Posterior cingulate gyrus (tissue), 11 donors: Measurements from ENCODE around the gene CDA.

Experiments
- DNase-seq, 10 donors: peaks; one replicate each; pipeline versions ENCODE4 v3.0.0 to v3.0.0-alpha.2; 2020 to 2021; ENCODE audit warnings: mixed read lengths in 3 of 10
- intact Hi-C: fragments of 100-400 bp; cut with DNase I; formaldehyde crosslinking; loops from one replicate; pipeline ENCODE4 v1.15.1; 2023

CDA gene

DNA sequence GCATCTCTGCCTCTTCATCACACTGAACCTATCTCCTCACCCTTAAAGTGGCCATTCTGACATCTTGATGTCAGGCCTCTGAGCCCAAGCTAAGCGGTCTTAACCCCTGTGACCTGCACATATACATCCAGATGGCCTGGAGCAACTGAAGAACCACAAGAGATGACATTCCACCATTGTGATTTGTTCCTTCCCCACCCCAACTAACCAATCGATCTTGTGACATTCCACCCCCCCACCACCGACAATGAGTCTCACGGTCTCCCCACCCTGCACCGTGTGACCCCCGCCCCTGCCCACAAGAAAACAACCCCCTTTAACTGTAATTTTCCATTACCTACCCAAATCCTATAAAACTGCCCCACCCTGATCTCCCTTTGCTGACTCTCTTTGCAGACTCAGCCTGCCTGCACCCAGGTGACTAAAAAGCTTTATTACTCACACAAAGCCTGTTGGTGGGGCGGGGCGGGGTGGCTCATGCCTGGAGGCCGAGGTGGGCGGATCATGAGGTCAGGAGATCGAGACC, 23.4 kb downstream of the CDA start:
- intact Hi-C loops, result no loop called here
- DNase-seq, result no peak

GRCh38 chr1:20614131-20614579, 25.3 kb downstream of the CDA start:
- no peak for DNase-seq
- intact Hi-C loops, result no loop called here

DNA sequence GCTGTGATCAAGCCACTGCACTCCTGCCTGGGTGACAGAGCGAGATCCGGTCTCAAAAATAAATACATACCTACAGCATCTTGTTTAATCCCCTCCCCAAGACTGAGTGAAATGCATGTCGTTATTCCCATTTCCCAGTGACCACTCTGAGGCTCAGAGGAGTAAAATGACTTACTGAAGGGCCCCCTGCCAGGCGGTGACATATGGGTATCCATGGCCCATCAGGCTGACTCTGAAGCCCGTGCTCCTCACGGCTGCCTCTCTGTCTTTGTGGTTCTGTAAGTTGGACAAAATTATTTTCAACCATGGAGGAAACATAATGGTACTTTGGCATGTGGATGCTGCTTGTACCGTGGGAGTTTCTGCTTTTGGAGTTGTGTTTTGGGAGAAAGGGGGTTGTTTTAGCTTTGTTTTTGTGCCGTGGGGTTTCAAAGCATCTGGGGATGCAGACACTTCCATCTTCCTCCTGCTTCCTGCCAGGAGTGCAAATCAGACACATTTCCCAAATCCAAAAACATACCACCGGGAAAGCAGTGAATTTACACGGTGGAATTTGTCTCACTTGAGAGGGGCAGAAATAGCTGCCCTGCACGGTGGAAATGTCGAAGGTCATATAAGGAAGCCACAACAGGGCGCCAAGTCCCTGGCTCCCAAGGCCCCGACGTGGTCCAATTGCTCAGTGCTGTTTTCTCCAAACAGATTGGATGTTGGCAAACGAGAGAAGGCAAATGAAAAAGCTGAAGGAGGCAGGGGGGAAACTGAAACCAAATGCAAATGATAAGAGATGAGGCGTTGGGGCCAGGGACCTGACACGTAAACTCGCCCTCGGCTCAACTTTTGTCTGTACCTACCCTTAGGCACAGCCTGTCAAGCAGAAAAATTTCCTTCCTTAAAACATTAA, 27.3 kb downstream of the CDA start:
- no peak for DNase-seq
- intact Hi-C loops, result no loop called here

DNA sequence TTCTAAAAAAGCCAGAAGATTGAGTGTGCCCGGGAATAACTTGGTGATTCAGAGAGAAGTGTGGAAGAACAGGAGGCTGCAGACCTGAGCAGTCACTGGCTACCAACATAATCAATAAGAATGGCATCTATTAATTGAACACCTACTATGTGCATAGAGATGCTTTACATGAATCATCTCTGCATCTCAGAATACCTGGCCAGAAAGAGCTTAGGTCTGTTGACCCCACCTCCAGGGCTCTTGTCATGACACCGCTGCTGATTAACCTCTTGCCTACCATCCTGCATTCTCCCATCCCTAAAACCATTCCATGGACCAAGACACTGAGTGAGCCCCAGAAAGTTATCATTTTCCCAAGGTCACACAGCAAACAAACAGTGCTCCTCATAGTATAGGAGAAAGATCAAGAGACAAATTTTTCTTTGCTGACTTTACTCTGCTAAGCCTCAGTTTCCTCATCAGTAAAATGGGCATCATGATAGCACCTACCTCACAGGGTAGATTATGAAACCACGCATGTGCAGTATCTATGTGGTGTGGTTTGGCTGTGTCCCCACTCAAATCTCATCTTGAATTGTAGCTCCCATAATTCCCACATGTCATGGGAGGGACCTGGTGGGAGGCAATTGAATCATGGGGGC, 28.1 kb downstream of the CDA start:
- intact Hi-C loops, result no loop called here

GRCh38 chr1:20618550-20618949, 29.7 kb downstream of the CDA start:
- intact Hi-C loops, result no loop called here
- no peak for DNase-seq

More for the DNA sequence above, 28.1 kb downstream of the CDA start:
- no peak for DNase-seq

DNA sequence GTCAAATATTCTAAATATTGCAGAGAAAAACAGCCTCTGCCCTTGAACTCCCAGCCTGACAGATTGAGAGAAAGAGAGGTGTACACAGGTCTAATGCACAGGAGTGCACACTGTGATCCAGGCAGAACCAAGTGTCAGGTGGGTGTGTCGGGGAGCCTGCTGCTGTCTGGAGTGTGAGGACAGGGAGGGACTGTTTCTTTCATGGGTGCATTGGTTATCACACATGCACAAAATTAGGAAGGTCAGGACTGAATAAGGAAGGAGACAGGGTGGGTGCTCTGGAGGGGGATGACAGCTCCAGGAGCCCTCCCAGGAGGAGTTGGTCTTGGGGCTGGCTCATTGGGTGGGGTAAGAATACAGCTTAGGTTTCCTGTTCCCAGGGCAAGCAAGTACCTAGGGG, 31.1 kb downstream of the CDA start:
- intact Hi-C loops, result no loop called here
- DNase-seq, result no peak

DNA sequence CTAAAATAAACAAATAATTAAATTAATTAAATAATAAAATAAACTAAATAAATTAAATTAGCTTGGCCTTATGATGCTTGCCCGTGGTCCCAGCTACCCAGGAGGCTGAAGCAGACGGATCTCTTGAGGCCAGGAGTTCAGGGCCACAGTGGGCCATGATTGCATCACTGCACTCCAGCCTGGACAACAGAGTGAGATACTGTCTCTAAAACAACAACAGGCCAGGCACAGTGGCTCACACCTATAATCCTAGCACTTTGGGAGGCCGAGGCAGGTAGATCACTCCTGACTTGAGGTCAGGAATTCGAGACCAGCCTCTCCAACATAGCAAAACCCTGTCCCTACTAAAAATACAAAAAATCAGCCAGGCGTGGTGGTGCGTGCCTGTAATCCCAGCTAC, 32.1 kb downstream of the CDA start:
- intact Hi-C loops, result no loop called here

GRCh38 chr1:20624709-20625108, 35.8 kb downstream of the CDA start:
- no peak for DNase-seq
- intact Hi-C loops, result no loop called here

More for the DNA sequence above, 32.1 kb downstream of the CDA start:
- DNase-seq, result no peak

GRCh38 chr1:20625176-20626097, 36.5 kb downstream of the CDA start:
- no peak for DNase-seq
- intact Hi-C loops, result no loop called here

GRCh38 chr1:20626098-20626427, 37.2 kb downstream of the CDA start:
- intact Hi-C loops, result no loop called here
- DNase-seq, result no peak

DNA sequence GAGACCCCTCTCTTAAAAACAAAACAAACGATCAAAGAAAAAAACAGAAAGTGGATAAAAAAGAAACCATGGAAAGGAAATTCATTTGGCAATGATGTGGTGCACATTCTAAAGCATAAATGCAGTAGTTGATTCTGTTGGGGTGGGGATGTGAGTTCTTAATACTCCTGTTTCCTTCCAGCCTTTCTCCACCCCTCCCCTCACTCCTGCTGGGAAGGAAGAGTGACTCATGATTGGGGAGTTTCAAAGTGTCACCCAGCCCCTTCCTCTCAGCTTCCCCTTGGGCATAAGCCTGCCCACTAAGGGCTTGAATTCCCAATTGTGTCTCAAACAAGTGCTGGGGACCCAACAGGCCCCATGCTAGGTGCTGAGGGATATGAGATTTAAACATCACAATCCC, 37.6 kb downstream of the CDA start:
- intact Hi-C loops, result no loop called here

GRCh38 chr1:20630729-20631128, 41.8 kb downstream of the CDA start:
- intact Hi-C loops, result loop anchor here (5.0 kb wide), 1 partner anchor 108 kb away; no protein-coding TSS in a partner anchor
- DNase-seq, result no peak

More for the DNA sequence above, 37.6 kb downstream of the CDA start:
- no peak for DNase-seq

DNA sequence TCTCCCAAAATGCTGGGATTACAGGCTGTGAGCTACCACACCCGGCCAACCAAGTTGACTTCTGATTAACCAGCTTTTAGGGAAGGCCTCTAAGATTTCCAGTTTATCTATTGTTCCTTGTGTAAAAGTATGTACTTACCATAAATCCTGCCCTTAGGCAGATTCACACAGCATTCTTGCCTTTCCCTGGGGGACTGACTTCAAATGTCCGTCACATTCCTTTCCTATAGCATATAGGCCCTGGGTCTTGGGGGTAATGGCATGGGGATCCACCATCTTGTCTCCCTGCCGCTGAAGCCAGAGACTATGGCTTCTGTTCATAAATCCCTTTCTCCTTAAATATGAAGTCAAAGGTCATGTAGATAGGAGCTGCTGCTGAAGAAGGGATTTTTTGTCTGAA, 43.5 kb downstream of the CDA start:
- intact Hi-C loops, result loop anchor here (5.0 kb wide), 1 partner anchor 110 kb away; no protein-coding TSS in a partner anchor
- DNase-seq, result peak in 1 of 10 donors; percentile 5

DNA sequence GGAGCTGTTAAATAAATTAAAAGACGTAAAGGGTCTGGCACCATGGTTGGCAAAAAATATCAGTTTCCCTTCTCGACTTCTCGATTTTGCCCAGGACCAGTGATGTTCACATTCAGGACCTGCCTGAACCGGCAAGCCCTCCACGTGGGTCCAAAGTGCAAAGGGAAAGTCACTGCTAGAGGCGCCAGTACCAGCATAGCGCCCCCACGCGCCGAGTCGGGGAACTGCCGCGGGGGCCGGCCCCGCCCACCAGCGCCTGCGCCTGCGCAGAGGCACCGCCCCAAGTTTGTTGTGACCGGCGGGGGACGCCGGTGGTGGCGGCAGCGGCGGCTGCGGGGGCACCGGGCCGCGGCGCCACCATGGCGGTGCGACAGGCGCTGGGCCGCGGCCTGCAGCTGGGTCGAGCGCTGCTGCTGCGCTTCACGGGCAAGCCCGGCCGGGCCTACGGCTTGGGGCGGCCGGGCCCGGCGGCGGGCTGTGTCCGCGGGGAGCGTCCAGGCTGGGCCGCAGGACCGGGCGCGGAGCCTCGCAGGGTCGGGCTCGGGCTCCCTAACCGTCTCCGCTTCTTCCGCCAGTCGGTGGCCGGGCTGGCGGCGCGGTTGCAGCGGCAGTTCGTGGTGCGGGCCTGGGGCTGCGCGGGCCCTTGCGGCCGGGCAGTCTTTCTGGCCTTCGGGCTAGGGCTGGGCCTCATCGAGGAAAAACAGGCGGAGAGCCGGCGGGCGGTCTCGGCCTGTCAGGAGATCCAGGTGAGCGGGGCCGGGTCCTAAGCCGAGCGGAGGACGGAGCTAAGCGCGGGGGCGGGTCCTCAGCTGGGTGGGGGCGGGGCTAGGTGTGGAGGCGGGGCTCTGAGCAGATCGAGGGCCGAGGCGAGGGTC, 44.5 kb downstream of the CDA start, which contains the start of gene PINK1:
Gene PINK1 (plus strand): TSS at position 269 of the 875 bp plus-strand sequence. CDS start 91 bp downstream, at position 360.
- peak; percentile 73 to 98 (median 79) for DNase-seq
- intact Hi-C loops, result loop anchor here (5.0 kb wide), 1 partner anchor 111 kb away; no protein-coding TSS in a partner anchor

DNA sequence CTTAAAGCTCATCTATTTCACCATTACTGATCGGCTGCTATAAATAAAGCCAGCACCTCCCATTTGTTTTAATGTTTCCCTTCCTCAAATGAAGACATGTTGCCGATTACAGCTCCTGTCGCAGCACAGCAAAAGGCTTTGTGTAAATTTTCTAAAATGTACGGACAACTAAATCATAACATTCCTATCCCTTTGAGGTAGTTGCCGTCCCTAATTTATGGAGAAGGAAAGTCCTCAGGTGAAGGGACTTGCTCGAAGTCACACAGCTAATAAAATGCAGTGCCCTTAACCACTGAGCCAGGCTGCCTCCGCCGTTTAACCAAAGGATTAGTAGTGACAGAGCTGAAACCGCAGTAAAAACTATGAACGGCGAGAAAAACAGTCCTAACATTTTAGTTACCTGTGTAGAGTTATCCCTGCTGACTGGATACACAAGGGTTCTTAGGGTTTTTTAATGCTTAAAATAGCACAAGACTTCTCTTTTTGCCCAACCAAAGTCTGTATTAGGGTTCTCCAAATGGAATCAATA, 45.2 kb downstream of the CDA start:
- peak in 1 of 10 donors; percentile 16 for DNase-seq
- intact Hi-C loops, result loop anchor here (5.0 kb wide), 1 partner anchor 112 kb away; no protein-coding TSS in a partner anchor

DNA sequence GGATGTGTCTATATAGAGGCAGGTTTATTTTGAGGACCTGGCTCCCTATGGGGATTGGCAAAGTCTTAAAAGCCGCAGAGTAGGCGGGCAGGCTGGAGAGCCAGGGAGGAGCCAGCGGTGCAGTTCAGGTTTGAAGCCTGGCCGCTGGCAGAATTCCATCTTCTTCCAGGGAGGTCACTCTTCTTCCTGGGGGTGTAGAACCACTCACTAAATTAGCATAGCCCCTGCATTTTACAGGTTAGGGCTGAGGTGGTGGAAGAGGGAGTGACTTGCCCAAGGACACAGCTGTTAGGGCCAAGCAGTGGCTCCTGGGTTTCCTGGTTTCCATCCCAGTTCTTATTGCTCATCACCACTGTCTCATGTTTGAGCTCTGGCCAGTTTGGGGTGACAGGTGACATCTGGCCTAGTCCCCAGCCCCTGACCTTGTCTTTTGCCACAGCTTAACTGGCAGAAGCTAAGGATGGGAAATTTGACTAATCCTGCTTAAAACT, 45.7 kb downstream of the CDA start:
- intact Hi-C loops, result loop anchor here (5.0 kb wide), 1 partner anchor 112 kb away; no protein-coding TSS in a partner anchor
- DNase-seq, result peak in 3 of 10 donors; percentile 15 to 87 (median 79)

DNA sequence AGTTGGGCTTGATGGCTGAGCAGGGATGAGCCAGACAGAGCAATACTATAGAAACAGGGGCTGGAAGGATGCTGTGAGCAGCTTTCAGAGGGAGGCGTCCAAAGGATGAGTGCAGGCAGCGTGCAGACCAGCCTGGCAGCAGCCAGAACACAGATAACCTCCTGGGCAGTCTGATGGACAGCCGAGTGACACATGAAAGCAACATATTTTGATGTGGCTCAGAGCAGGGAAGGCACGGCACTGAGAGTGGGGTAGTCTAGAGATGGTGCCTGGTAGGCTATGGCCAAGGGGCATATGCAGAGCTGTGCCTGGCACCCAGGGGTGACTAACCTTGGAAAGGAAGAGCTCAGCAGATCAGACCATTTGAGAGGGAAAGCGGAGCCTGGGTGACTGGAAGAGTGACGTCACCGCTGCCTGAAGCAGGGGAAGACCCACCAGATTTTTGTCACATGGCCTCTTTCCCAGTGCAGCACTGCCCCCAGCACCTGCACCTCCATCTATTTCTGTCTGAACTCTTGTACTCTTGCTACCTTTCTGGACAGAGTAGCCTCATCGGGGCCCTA, 48.0 kb downstream of the CDA start:
- DNase-seq, result peak in 1 of 10 donors; percentile 83
- intact Hi-C loops, result no loop called here

DNA sequence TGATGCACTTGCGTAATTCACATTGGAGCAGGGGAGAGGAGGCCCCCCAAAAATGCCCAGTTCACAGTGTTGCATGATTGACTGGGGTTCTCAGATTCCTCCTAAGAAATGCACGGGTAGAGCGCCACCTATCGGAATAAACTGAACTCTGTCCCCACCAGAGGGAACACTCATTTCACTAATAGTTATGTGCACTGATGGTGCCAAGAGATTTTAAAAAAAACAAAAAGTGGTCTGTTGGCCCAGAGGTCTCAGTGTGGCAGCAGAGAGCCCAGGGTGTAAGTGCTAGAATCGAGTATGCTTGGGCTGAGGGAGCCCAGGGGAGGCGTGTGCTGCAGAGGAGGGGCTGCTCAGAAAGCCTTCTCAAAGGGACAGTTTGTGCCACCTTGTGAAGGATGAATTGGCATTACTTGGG, 51.3 kb downstream of the CDA start:
- intact Hi-C loops, result no loop called here
- peak in 5 of 10 donors; percentile 37 to 87 (median 54) for DNase-seq
